MV-4-11 (cell line): Measurements from ENCODE around the gene NOS1AP.
A peak's percentile ranks its signal among the peaks of the same experiment; 100 is the strongest.

ENCODE experiments used
- DNase-seq: peaks from one replicate; lab custom pipeline; 2025; lab: John Stamatoyannopoulos, UW

The NOS1AP gene

GRCh38 chr1:162299018-162299417 is 229.5 kb downstream of the NOS1AP start:
- no peak for DNase-seq

- no peak for DNase-seq
Measured at GRCh38 chr1:162300057-162300917, 230.8 kb downstream of the NOS1AP start.

- DNase-seq: no peak
Measured at GRCh38 chr1:162301696-162302095, 232.2 kb downstream of the NOS1AP start.

DNA sequence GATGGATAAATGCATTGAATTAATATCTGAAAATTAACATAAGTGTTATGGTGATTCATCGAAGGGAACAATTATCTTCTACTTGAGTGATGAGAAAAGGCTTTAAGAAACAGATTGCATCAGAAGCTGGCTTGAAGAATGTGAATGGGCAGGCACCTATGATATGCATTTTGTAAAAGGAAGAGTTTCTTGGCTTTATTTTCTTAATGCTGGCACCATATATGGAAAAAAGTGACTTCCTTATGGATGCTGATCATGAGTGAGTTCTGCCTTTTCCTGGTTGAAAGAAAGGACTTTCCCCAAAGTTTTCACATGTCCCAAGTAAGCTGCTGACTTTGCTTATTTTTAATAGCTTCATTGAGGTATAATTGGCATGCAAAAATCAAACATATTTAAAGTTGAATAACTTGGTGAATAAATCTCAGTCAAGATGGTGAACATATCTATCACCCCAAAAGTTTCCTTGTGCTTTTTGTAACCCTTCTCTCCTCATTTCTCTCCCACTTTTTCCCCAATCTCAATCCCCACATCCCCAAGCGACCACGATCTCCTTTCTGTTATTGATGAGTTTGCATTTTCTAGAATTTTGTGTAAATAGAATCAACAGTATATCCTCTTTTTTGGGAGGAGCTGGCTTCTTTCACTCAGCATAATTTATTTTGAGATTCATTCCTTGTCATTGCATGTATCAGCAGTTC is 233.0 kb downstream of the NOS1AP start:
- DNase-seq: no peak

- DNase-seq: no peak
Measured at GRCh38 chr1:162303004-162303344, 233.5 kb downstream of the NOS1AP start.

DNA sequence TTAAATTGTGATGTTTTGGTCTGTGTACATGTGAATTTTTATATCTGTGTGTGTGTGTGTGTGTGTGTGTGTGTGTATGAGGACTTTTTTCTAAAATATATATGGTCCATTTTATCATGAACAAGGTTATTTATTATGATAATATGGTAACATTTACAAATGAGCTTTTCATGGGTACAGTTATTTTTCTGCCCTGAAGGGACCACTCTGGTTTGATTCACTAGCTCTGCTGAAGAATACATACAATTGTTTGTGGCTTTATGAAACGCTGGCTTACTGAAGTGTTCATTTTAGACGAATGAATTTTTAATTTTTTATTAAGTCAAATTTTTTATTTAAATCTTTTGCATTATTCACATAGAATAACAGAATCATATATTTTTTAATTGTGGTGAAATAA is 235.2 kb downstream of the NOS1AP start:
- DNase-seq: no peak

DNA sequence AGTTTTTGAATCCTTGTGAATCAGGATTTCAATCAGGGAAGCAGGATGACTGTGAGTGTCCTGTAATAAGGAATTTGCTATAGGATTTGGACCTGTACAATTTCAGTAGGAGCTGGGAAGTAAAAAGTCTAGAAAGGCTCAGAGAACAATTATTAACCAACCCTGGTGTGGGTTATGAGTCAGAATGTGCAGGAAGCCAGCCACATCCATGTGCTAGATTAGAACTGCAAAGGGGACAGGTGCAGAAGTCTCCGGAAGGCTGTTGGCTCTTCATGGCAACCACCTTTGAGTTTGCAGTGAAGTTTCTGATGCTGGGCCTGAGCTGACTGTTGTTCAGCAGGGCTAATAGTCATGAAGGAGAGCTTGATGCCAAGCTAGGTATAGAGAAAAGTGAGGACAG is 236.5 kb downstream of the NOS1AP start:
- no peak for DNase-seq

DNA sequence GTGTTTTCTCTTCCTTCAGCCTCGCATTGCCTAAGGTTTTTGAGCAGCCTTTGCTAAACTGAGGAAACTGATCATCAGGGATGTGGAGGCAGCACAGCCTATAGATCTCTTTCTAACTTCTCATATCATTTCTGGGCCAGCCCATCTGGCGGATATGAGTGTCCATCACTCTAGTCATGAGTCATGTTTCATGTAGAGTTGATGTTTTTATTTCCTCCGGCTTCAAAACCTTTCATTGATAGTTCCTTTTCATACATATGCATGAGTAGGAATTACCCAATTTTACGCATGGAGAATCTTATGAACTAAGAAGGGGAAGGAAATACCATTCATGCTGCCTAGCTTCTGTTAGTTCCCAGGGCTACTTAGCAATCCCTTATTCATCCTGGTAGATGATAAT is 240.8 kb downstream of the NOS1AP start:
- DNase-seq: peak; percentile 37

DNA sequence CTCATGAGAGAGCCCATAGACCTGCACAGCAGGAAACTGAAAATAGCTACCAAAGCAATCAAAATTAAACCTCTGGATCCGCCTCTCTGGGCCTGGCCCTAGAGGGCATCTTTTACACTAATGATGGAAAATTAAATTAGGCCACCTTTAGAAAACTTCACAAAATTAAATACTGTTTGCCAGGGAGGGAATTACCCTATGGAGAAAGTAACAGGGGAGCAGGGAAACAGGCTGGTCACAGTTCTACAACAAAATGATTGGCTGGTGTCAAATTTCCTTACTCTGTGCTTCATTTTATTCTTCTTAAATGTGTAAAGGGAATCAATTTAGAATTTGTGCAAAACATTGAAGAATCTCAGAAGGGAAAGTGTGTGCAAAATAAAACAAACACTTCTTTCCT is 244.7 kb downstream of the NOS1AP start:
- DNase-seq: no peak

DNA sequence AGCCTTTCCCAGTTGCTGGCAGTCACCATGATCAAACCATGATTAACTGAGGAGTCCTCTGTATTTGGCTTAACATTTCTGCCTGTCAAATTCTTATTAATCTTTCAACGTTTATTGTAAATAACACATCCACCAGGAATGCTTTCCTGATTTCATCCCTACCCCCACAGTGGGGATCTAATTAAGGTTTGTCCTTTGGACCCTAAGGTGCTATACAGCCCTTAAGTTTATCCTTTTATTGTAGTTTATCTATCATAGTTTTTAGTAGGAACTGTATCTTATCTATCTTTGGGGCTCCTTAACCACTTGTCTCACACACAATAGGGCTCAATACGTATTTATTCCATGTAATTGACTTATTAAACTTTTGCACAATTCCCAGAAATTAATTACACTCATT is 246.2 kb downstream of the NOS1AP start:
- DNase-seq: no peak

DNA sequence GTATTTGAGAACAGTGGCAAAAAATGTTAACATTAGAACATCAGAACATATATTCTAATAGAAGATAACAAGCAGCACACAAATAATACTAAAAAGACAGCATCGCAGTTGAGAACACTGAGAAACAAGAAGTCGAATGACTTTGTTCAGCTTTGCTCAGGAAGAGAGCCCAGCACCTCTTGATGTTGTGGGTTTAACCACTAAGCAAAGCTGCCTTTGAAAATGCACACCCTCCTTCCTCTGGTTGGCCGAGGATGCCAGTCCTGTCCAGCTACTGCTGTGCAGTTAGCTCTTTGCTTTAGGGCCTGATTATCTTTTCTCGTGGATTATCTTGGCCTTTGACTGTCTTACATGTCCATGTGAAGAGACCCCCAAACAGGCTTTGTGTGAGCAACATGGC is 246.7 kb downstream of the NOS1AP start:
- DNase-seq: no peak

DNA sequence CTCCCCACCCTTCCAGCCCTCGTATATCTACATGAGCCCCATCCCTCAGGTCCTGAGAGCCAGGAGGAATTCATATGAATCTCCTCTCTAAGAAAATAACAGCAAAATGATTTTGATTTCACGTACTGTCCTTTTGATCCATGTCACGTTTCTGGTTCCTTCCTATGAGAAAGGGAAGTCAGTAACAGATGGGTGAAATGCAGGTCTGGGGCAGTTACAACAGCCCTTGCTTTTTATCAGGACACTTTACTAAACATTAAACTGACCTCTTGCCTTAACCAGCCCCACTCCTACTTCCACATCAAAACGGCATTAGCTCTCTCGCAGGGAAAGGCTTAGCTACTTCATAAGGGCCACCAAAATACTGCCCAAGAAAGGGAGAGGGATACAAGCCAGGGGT is 248.1 kb downstream of the NOS1AP start:
- no peak for DNase-seq

DNA sequence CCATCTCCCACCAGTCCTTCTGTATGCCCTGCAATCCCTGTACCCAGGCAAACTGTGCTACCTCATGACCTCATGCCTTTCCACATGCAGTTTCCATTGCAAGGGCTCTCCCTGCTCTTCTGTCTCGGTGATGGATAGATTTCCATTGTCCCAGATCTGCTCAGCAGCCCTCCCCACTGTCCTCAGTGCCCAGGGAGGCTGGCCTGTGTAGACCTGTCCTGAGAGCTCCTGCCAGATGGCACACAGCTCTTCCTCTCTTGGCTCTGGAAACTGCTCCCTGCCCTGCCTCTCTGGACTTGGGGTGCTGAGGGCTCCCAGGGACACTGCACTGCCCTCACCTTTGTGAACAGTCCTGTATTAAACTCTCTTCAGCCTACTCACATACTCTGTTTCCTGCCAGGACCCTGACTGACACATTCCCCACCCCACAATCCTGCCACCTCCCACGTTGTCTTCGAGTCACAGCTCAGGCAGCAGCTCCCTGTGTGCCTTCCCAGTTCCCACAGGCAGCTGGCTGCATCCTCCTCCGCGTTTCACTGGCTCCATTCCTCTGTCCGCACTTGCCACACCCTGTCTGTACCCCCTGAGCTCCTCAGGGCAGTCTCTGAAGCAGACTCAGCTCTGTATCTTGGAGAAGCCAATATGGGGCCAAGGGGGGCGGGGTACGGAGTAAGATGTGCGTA is 250.1 kb downstream of the NOS1AP start:
- no peak for DNase-seq

DNA sequence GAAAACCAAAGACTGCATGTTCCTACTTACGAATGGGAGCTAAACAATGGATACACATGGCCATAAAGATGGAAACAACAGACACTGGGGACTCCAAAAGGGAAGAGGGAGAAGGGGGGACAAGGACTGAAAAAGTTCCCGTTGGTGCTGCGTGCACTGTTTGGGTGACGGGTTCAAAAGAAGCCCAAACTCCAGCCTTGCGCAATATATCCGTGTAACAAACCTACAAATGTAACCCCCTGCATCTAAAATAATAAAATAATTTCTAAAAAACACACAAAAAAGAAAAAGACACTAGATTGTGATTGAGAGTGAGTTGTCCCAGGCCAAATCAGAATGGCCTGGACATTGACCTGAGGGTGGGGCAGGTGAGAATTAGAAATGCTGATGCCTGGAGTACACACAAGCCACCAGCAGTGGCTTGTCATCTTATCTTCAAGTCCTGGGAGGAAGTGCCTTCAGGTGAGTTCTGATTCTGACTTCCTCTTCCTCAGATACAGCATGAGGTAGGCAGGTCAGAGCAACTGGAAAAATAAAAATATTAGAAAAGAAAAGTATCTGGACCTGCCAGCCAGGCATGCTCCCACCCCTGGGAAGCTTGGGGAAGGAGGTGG is 252.4 kb downstream of the NOS1AP start:
- DNase-seq: no peak

GRCh38 chr1:162323023-162323422 is 253.5 kb downstream of the NOS1AP start:
- DNase-seq: no peak

- DNase-seq: no peak
Measured at GRCh38 chr1:162324396-162324795, 254.9 kb downstream of the NOS1AP start.

DNA sequence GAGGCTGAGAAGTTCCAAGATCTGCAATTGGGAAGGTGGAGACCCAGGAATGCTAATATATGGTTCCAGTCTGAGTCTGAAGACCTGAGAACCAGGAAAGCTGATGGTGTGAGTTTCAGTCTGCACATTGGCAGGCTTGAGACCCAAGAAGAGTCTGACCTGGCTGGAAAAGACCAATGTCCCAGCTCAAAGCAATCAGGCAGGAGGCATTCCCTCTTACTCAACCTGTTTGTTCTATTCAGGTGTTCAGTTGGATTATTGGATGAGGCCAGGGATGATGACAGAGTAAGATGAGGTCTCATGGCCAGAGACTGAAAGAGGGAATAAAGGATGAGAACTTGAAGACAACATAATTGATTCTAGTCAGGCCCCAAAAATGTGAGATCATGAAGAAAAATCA is 257.1 kb downstream of the NOS1AP start:
- no peak for DNase-seq

GRCh38 chr1:162327144-162327787 is 257.8 kb downstream of the NOS1AP start:
- peak; percentile 51 for DNase-seq

- peak; percentile 25 for DNase-seq
Measured at GRCh38 chr1:162327788-162328165, 258.3 kb downstream of the NOS1AP start.

DNA sequence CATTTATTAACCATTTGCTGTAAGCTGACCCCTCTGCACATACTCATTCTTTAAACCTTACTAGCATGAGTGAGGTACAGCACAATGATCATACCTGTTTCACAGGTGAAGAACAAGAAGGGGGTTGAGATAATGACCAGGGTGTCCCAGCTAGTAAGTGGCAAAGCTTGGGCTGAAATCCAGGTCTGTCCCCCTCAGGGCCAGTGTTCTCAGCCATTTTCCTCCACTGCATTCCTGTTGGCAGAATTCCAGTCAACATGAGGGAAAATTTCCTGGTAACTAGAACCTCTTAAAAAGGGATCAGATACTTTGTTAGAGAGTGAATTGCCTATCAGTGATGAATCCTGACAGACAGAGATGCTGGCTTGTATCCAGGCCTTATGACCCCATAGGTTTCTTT is 259.0 kb downstream of the NOS1AP start:
- no peak for DNase-seq

DNA sequence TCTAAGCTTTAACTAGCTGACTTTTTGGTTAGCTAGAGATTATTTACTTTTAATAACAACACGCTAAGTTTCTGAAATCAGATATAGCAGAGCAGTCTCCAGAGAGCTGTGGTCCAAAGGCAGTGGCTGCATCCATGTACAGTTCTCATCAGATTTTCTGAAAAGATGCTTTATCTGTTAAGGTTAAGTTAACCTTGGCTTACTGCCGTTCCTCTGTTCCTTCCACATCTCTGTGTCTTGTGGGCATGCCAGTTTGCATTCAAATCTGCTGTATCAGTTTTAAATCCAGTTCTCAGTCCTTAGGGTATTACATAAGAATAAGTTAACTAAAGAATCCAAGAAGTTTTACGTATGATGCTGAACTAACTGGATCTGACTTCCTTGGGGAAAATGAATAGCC is 260.3 kb downstream of the NOS1AP start:
- no peak for DNase-seq

GRCh38 chr1:162333991-162334390 is 264.5 kb downstream of the NOS1AP start:
- no peak for DNase-seq
